Suprapubic skin (tissue), 3 donors: Measurements from ENCODE around the gene AGAP1.

Source experiments
- CTCF ChIP-seq, 2 donors: fragments of 200-600 bp in 1 of 2; fragments of 450-650 bp in 1 of 2; sonication (generic) in 1 of 2; IDR thresholded peaks; one replicate each; pipeline ENCODE4 v1.5.1; 2016 to 2019; ENCODE audit warnings: antibody characterized with exemption in 2 of 2, mild to moderate bottlenecking in 1 of 2, moderate library complexity in 1 of 2
- POLR2A ChIP-seq, 2 donors: fragments of 450-650 bp; IDR thresholded peaks; one replicate each; pipeline ENCODE4 v1.6.1; 2017; ENCODE audit warnings: antibody characterized with exemption in 2 of 2, mild to moderate bottlenecking in 2 of 2, moderate library complexity in 2 of 2

GRCh38 chr2:235514627-235515363 is 21.0 kb downstream of the AGAP1 start:
- TF ChIP-seq CTCF (IDR thresholded peaks at IDR 0.05) (no peak), POLR2A (IDR thresholded peaks at IDR 0.05) (no peak)
